NB4 (cell line): ENCODE results near the gene PIP5K1B.
A peak's percentile ranks its signal among the peaks of the same experiment; 100 is the strongest.

Experiments used
- DNase-seq: peaks from one replicate; pipeline ENCODE4 v3.0.0; 2010; ENCODE audit warnings: low read depth
- H3K4me3 ChIP-seq: one replicate; pipeline ENCODE4 v1.5.1; 2011; ENCODE audit warnings: mild to moderate bottlenecking, low read depth, low read length, moderate library complexity
- CTCF ChIP-seq: IDR thresholded peaks from one replicate; pipeline ENCODE4 v1.5.1; 2012; ENCODE audit warnings: low read depth, low read length
- MYC ChIP-seq: IDR thresholded peaks from 2 replicates; pipeline ENCODE4 v1.6.1; 2011; ENCODE audit warnings: low read depth, low read length
- POLR2A ChIP-seq: IDR thresholded peaks from 2 replicates; pipeline ENCODE4 v1.6.1; 2011; ENCODE audit warnings: mild to moderate bottlenecking; ENCODE audit not compliant: insufficient read length; ENCODE audit errors: extremely low read depth
- TF ChIP-seq, protein P1 (sequence below): IDR thresholded peaks from 2 replicates; pipeline ENCODE4 v1.6.1; 2011; ENCODE audit warnings: low read depth, low read length

The PIP5K1B gene

DNA sequence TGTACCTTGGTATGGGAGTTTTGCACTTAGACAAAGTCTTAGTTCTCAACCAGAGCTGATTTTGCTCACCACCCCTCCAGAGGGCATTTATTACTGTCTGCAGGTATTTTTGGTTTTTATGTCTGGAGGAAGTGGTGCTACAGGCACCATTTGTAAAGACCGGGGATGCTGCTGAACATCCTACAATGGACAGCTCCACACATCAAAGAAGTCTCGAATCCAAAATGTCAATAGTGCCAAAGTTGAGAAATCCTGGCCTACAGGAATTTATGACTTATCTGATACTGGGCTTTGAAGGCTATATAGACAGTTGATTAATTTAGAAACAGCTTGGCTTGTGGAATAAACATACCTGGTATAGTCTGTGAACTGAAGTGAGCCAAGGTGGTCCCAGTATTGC lies 137.5 kb downstream of the PIP5K1B start:
- DNase-seq, result no peak
- no peak for TF ChIP-seq POLR2A
- H3K4me3 ChIP-seq, result no peak overlapping the region

DNA sequence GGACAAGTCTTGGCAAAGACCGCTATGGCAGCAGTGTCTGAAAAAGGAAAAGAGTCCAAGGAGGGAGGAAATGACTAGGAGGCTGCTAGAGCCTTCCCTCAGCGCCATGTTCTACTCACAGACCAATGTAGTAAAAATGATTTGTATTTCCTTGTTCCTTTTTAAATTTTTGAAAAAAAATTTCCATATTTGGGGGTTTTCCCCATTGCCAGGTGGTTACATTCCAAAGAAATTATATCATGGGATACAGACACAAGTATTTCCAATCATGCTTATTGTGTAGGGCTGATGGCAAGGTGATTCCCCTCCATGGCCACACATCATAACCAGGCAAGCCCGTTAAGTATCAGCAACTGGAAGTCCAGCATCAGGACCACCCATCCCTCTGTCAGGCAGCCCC lies 138.2 kb downstream of the PIP5K1B start:
- TF ChIP-seq, protein P1, sequence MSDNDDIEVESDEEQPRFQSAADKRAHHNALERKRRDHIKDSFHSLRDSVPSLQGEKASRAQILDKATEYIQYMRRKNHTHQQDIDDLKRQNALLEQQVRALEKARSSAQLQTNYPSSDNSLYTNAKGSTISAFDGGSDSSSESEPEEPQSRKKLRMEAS, result no peak
- TF ChIP-seq CTCF (no peak), POLR2A (no peak), MYC (no peak)
- DNase-seq, result no peak
- H3K4me3 ChIP-seq, result no peak overlapping the region

- DNase-seq, result peak; percentile 41
- H3K4me3 ChIP-seq, result no peak overlapping the region
- no peak for TF ChIP-seq MYC
- no peak for TF ChIP-seq CTCF
- no peak for TF ChIP-seq POLR2A
- TF ChIP-seq, protein P1, result no peak
Measured at GRCh38 chr9:68844157-68844556, 139.1 kb downstream of the PIP5K1B start.

- TF ChIP-seq CTCF (peak; percentile 41), POLR2A (no peak)
- peak; percentile 42 for DNase-seq
- H3K4me3 ChIP-seq, result no peak overlapping the region
Measured at GRCh38 chr9:68844631-68845612, 139.9 kb downstream of the PIP5K1B start.

GRCh38 chr9:68847765-68848164 lies 142.7 kb downstream of the PIP5K1B start:
- TF ChIP-seq MYC (no peak), POLR2A (no peak), CTCF (no peak)
- TF ChIP-seq, protein P1, result no peak
- no peak for DNase-seq
- H3K4me3 ChIP-seq, result no peak overlapping the region

GRCh38 chr9:68851657-68852056 lies 146.6 kb downstream of the PIP5K1B start:
- no peak overlapping the region for H3K4me3 ChIP-seq
- no peak for DNase-seq
- TF ChIP-seq, protein P1, result no peak
- TF ChIP-seq MYC, result no peak

- no peak overlapping the region for H3K4me3 ChIP-seq
Measured at GRCh38 chr9:68852941-68853340, 147.9 kb downstream of the PIP5K1B start.

More at GRCh38 chr9:68852941-68853340, 147.9 kb downstream of the PIP5K1B start:
- TF ChIP-seq CTCF (no peak), POLR2A (no peak), MYC (no peak)
- TF ChIP-seq, protein P1, result no peak
- DNase-seq, result no peak
